IMR-90 (cell line): ENCODE data around the gene NF2.

Experiments used
- BHLHE40 ChIP-seq: fragments of 150-350 bp; IDR thresholded peaks from 2 replicates; pipeline ENCODE4 v1.6.1; 2016; ENCODE audit warnings: mild to moderate bottlenecking, low read depth, low read length
- CEBPB ChIP-seq: IDR thresholded peaks from 2 replicates; pipeline ENCODE4 v1.6.1; 2012; ENCODE audit warnings: low read depth, low read length, improper control_type of control experiment
- ELK1 ChIP-seq: fragments of 150-350 bp; IDR thresholded peaks from 2 replicates; pipeline ENCODE4 v1.6.1; 2016; ENCODE audit warnings: low read depth, mild to moderate bottlenecking, low read length, moderate library complexity, borderline replicate concordance
- MAFK ChIP-seq: IDR thresholded peaks from 2 replicates; pipeline ENCODE4 v1.6.1; 2012; ENCODE audit warnings: low read depth, low read length, improper control_type of control experiment
- MAZ ChIP-seq: IDR thresholded peaks from 2 replicates; pipeline ENCODE4 v1.6.1; 2012; ENCODE audit warnings: low read depth, mild to moderate bottlenecking, low read length, improper control_type of control experiment, moderate library complexity, borderline replicate concordance
- MXI1 ChIP-seq: IDR thresholded peaks from 2 replicates; pipeline ENCODE4 v1.6.1; 2012; ENCODE audit warnings: low read depth, mild to moderate bottlenecking, low read length, moderate library complexity, borderline replicate concordance
- POLR2A ChIP-seq: IDR thresholded peaks from 2 replicates; pipeline ENCODE4 v1.6.1; 2012; ENCODE audit warnings: mild to moderate bottlenecking, low read depth, low read length
- RAD21 ChIP-seq: IDR thresholded peaks from 2 replicates; pipeline ENCODE4 v1.6.1; 2012; ENCODE audit warnings: low read length, improper control_type of control experiment
- RCOR1 ChIP-seq: IDR thresholded peaks from 2 replicates; pipeline ENCODE4 v1.6.1; 2012; ENCODE audit warnings: mild to moderate bottlenecking, low read length, improper control_type of control experiment; ENCODE audit not compliant: insufficient replicate concordance
- RFX5 ChIP-seq: IDR thresholded peaks from 2 replicates; pipeline ENCODE4 v1.8.0; 2012; ENCODE audit warnings: low read depth, mild to moderate bottlenecking, low read length, moderate library complexity
- SMC3 ChIP-seq: fragments of 150-350 bp; IDR thresholded peaks from 2 replicates; pipeline ENCODE4 v1.6.1; 2016; ENCODE audit warnings: low read depth, mild to moderate bottlenecking, antibody characterized with exemption, low read length, moderate library complexity
- TF ChIP-seq, protein P1 (sequence below): conservative IDR thresholded peaks from 2 replicates; pipeline ENCODE4 v1.5.1; 2012; ENCODE audit warnings: mild to moderate bottlenecking, low read depth, low read length, improper control_type of control experiment

GRCh38 chr22:29629903-29630516 lies 26.6 kb downstream of the NF2 start:
- TF ChIP-seq, protein P1, sequence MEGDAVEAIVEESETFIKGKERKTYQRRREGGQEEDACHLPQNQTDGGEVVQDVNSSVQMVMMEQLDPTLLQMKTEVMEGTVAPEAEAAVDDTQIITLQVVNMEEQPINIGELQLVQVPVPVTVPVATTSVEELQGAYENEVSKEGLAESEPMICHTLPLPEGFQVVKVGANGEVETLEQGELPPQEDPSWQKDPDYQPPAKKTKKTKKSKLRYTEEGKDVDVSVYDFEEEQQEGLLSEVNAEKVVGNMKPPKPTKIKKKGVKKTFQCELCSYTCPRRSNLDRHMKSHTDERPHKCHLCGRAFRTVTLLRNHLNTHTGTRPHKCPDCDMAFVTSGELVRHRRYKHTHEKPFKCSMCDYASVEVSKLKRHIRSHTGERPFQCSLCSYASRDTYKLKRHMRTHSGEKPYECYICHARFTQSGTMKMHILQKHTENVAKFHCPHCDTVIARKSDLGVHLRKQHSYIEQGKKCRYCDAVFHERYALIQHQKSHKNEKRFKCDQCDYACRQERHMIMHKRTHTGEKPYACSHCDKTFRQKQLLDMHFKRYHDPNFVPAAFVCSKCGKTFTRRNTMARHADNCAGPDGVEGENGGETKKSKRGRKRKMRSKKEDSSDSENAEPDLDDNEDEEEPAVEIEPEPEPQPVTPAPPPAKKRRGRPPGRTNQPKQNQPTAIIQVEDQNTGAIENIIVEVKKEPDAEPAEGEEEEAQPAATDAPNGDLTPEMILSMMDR = no peak
- TF ChIP-seq MXI1 (no peak), POLR2A (no peak), RCOR1 (no peak), MAZ (no peak), SMC3 (no peak), MAFK (no peak), RFX5 (no peak), BHLHE40 (no peak), ELK1 (no peak), CEBPB (no peak), RAD21 (no peak)
